HEK293 (cell line): ENCODE results near the gene FAM83C.
A peak's percentile ranks its signal among the peaks of the same experiment; 100 is the strongest.

Experiments
- BCL11A ChIP-seq: fragments of 450-650 bp; formaldehyde crosslinking; IDR thresholded peaks from 2 replicates; pipeline ENCODE4 v1.5.1; 2016; ENCODE audit warnings: low read depth, missing biosample characterization, missing genetic modification characterization
- FEZF1 ChIP-seq: fragments of 450-650 bp; formaldehyde crosslinking; IDR thresholded peaks from 2 replicates; pipeline ENCODE4 v1.5.1; 2016; ENCODE audit warnings: missing biosample characterization, missing genetic modification characterization
- GFI1B ChIP-seq: fragments of 450-650 bp; formaldehyde crosslinking; IDR thresholded peaks from 2 replicates; pipeline ENCODE4 v1.5.1; 2016; ENCODE audit warnings: missing biosample characterization, missing genetic modification characterization
- GLI4 ChIP-seq: fragments of 450-650 bp; formaldehyde crosslinking; IDR thresholded peaks from 2 replicates; pipeline ENCODE4 v1.5.1; 2016; ENCODE audit warnings: missing biosample characterization, missing genetic modification characterization
- RBAK ChIP-seq: fragments of 450-650 bp; formaldehyde crosslinking; IDR thresholded peaks from 2 replicates; pipeline ENCODE4 v1.5.1; 2016; ENCODE audit warnings: missing biosample characterization, missing genetic modification characterization
- REST ChIP-seq: fragments of 450-650 bp; formaldehyde crosslinking; IDR thresholded peaks from 2 replicates; pipeline ENCODE4 v1.5.1; 2016; ENCODE audit warnings: missing biosample characterization, missing genetic modification characterization
- SALL2 ChIP-seq: fragments of 450-650 bp; formaldehyde crosslinking; IDR thresholded peaks from 2 replicates; pipeline ENCODE4 v1.5.0; 2017; ENCODE audit warnings: missing biosample characterization, mild to moderate bottlenecking, missing genetic modification characterization, borderline replicate concordance
- TSHZ1 ChIP-seq: fragments of 450-650 bp; formaldehyde crosslinking; IDR thresholded peaks from 2 replicates; pipeline ENCODE4 v1.5.1; 2016; ENCODE audit warnings: missing biosample characterization, missing genetic modification characterization, borderline replicate concordance
- ZFP37 ChIP-seq: fragments of 450-650 bp; formaldehyde crosslinking; IDR thresholded peaks from 2 replicates; pipeline ENCODE4 v1.5.1; 2016; ENCODE audit warnings: missing biosample characterization, missing genetic modification characterization
- ZFP69B ChIP-seq: fragments of 450-650 bp; formaldehyde crosslinking; IDR thresholded peaks from 2 replicates; pipeline ENCODE4 v1.5.1; 2016; ENCODE audit warnings: missing biosample characterization, missing genetic modification characterization
- ZNF112 ChIP-seq: fragments of 450-650 bp; formaldehyde crosslinking; IDR thresholded peaks from 2 replicates; pipeline ENCODE4 v1.5.0; 2017; ENCODE audit warnings: missing biosample characterization, missing genetic modification characterization
- ZNF155 ChIP-seq: fragments of 450-650 bp; formaldehyde crosslinking; IDR thresholded peaks from 2 replicates; pipeline ENCODE4 v1.5.1; 2016; ENCODE audit warnings: missing biosample characterization, missing genetic modification characterization
- ZNF169 ChIP-seq: fragments of 450-650 bp; formaldehyde crosslinking; IDR thresholded peaks from 2 replicates; pipeline ENCODE4 v1.5.1; 2016; ENCODE audit warnings: missing biosample characterization, missing genetic modification characterization
- ZNF18 ChIP-seq: fragments of 450-650 bp; formaldehyde crosslinking; IDR thresholded peaks from 2 replicates; pipeline ENCODE4 v1.5.1; 2016; ENCODE audit warnings: missing biosample characterization, missing genetic modification characterization
- ZNF2 ChIP-seq: fragments of 450-650 bp; formaldehyde crosslinking; IDR thresholded peaks from 2 replicates; pipeline ENCODE4 v1.5.1; 2016; ENCODE audit warnings: missing biosample characterization, missing genetic modification characterization
- ZNF202 ChIP-seq: fragments of 450-650 bp; formaldehyde crosslinking; IDR thresholded peaks from 2 replicates; pipeline ENCODE4 v1.5.1; 2016; ENCODE audit warnings: missing biosample characterization, missing genetic modification characterization, borderline replicate concordance
- ZNF274 ChIP-seq, 2 experiments: fragments of 200-500 bp in 1 of 2; fragments of 450-650 bp in 1 of 2; sonication (Bioruptor generic) in 1 of 2; formaldehyde crosslinking in 1 of 2; IDR thresholded peaks; 2 replicates each; pipeline versions ENCODE4 v1.5.1 to v1.6.1; 2014 to 2016; ENCODE audit warnings: borderline replicate concordance in 1 of 2, inconsistent platforms in 1 of 2, low read length in 1 of 2, missing biosample characterization in 1 of 2, missing genetic modification characterization in 1 of 2
- ZNF335 ChIP-seq: fragments of 450-650 bp; formaldehyde crosslinking; conservative IDR thresholded peaks from 2 replicates; pipeline ENCODE4 v1.5.1; 2016; ENCODE audit warnings: missing biosample characterization, missing genetic modification characterization
- ZNF398 ChIP-seq: fragments of 450-650 bp; formaldehyde crosslinking; IDR thresholded peaks from 2 replicates; pipeline ENCODE4 v1.5.1; 2017; ENCODE audit warnings: missing biosample characterization, missing genetic modification characterization
- ZNF555 ChIP-seq: fragments of 450-650 bp; formaldehyde crosslinking; conservative IDR thresholded peaks from 2 replicates; pipeline ENCODE4 v1.5.1; 2017; ENCODE audit warnings: missing biosample characterization, mild to moderate bottlenecking, missing genetic modification characterization, inconsistent platforms
- ZNF621 ChIP-seq: fragments of 450-650 bp; formaldehyde crosslinking; IDR thresholded peaks from 2 replicates; pipeline ENCODE4 v1.5.1; 2017; ENCODE audit warnings: missing biosample characterization, missing genetic modification characterization
- ZNF658 ChIP-seq: fragments of 450-650 bp; formaldehyde crosslinking; IDR thresholded peaks from 2 replicates; pipeline ENCODE4; 2016; ENCODE audit warnings: missing biosample characterization, missing genetic modification characterization
- ZNF670 ChIP-seq: fragments of 450-650 bp; formaldehyde crosslinking; IDR thresholded peaks from 2 replicates; pipeline ENCODE4 v1.5.1; 2016; ENCODE audit warnings: missing biosample characterization, missing genetic modification characterization, low read depth
- ZNF792 ChIP-seq: fragments of 450-650 bp; formaldehyde crosslinking; IDR thresholded peaks from 2 replicates; pipeline ENCODE4 v1.5.1; 2016; ENCODE audit warnings: missing biosample characterization, missing genetic modification characterization
- ZSCAN18 ChIP-seq: fragments of 450-650 bp; formaldehyde crosslinking; IDR thresholded peaks from 2 replicates; pipeline ENCODE4 v1.5.1; 2016; ENCODE audit warnings: missing biosample characterization, missing genetic modification characterization
- ZSCAN30 ChIP-seq: fragments of 450-650 bp; IDR thresholded peaks from 2 replicates; pipeline ENCODE4 v1.5.1; 2018; ENCODE audit warnings: missing biosample characterization, mild to moderate bottlenecking, missing genetic modification characterization, moderate library complexity
- ZXDB ChIP-seq: fragments of 450-650 bp; formaldehyde crosslinking; IDR thresholded peaks from 2 replicates; pipeline ENCODE4 v1.5.1; 2016; ENCODE audit warnings: missing biosample characterization, missing genetic modification characterization

Gene FAM83C

GRCh38 chr20:35305682-35306556 is 13.7 kb upstream of the FAM83C start (continued):
- TF ChIP-seq SALL2 (tag by site-specific recombination) (no peak), BCL11A (tag by site-specific recombination) (peak; percentile 82), ZNF792 (no peak), FEZF1 (tag by site-specific recombination) (peak; percentile 90), ZNF398 (peak; percentile 55), ZNF335 (peak; percentile 74), ZSCAN30 (tag by site-specific recombination) (no peak), ZNF555 (tag by site-specific recombination) (no peak), ZNF274 (IDR thresholded peaks at IDR 0.05; ENCODE audit: low read length) (no peak), ZNF274 (tag by site-specific recombination; IDR thresholded peaks at IDR 0.05; ENCODE audit: borderline replicate concordance) (no peak), ZFP69B (tag by site-specific recombination) (0 out of 2 replicates have a peak, but pooled peaks have one; percentile 18), GLI4 (tag by site-specific recombination) (no peak), ZNF112 (tag by site-specific recombination) (no peak), REST (tag by site-specific recombination) (no peak), RBAK (tag by site-specific recombination) (no peak), ZSCAN18 (no peak), TSHZ1 (tag by site-specific recombination) (peak; percentile 86; the same call in 1 of the 2 replicates), ZNF169 (tag by site-specific recombination) (no peak), ZNF202 (tag by site-specific recombination) (no peak), ZNF155 (tag by site-specific recombination) (no peak), ZXDB (tag by site-specific recombination) (peak; percentile 50), GFI1B (tag by site-specific recombination) (no peak), ZFP37 (tag by site-specific recombination) (peak; percentile 77), ZNF670 (no peak), ZNF2 (tag by site-specific recombination) (no peak), ZNF658 (tag by site-specific recombination) (no peak), ZNF621 (tag by site-specific recombination) (no peak), ZNF18 (no peak)
